Left lung (tissue), 10 donors: ENCODE measurements around the gene ERC2. TPM values are rescaled to one million over a fixed set of nuclear protein-coding genes. Genes with fewer than 3 reads are reported as not detected.

ENCODE experiments used
- ATAC-seq: fragments of 200-7000 bp; cut with Tn5 transposase; one replicate; pipeline ENCODE4 v1.9.1; 2020; ENCODE audit warnings: moderate library complexity
- DNase-seq, 4 donors: peaks; one replicate each; pipeline ENCODE4 v3.0.0-alpha.2; 2013 to 2020
- H3K27ac ChIP-seq, 2 donors: fragments of 200-600 bp; sonication (generic) in 1 of 2; one replicate each; pipeline versions ENCODE4 v1.5.0 to v1.8.0; 2020 to 2021
- H3K27me3 ChIP-seq, 2 donors: fragments of 200-600 bp; sonication (generic) in 1 of 2; one replicate each; pipeline versions ENCODE4 v1.5.0 to v1.8.0; 2020 to 2021
- H3K36me3 ChIP-seq, 2 donors: fragments of 200-600 bp; sonication (generic) in 1 of 2; one replicate each; pipeline versions ENCODE4 v1.5.0 to v1.8.0; 2020 to 2021
- H3K4me1 ChIP-seq, 2 donors: fragments of 200-600 bp; one replicate each; pipeline ENCODE4 v1.8.0; 2021
- H3K4me3 ChIP-seq, 2 donors: fragments of 200-600 bp; sonication (generic) in 1 of 2; one replicate each; pipeline versions ENCODE4 v1.5.0 to v1.8.0; 2020 to 2021; ENCODE audit warnings: mild to moderate bottlenecking in 1 of 2
- H3K9me3 ChIP-seq, 2 donors: fragments of 200-600 bp; sonication (generic) in 1 of 2; one replicate each; pipeline versions ENCODE4 v1.5.0 to v1.8.0; 2020 to 2021
- intact Hi-C, 2 donors: fragments of 100-400 bp; cut with DNase I; formaldehyde crosslinking; loops; one replicate each; pipeline versions ENCODE4 v1.11.2 to v1.14.2; 2022
- polyA plus RNA-seq, 6 donors: library from polyadenylated mRNA; unstranded; fragments of 120-200 nt; gene quantifications; one replicate each; pipeline ENCODE4 v1.2.1, GENCODE V29; 2013; ENCODE audit not compliant: insufficient read length in 6 of 6
- total RNA-seq, 2 donors: library from RNA; stranded (reverse); fragmentation: NEBNext Ultra II Directional; extraction: Animal tissue kit (Norgen Biotek cat#: 25700); gene quantifications; one replicate each; pipeline ENCODE4 v1.2.1, GENCODE V29; 2021
- TF ChIP-seq, protein P1 (sequence below), 2 donors: fragments of 200-600 bp; sonication (generic) in 1 of 2; IDR thresholded peaks; one replicate each; pipeline versions ENCODE4 v1.5.0 to v1.8.0; 2021; ENCODE audit warnings: antibody characterized with exemption in 2 of 2
- donor health status: DM: no; HTN: yes; CAD: no.
- donor health status: DM: no; HTN: no; CAD: no.

Gene ERC2
- total and polyA plus RNA-seq, 8 donors: 1.6 to 3.3 (median 2.1) TPM

DNA sequence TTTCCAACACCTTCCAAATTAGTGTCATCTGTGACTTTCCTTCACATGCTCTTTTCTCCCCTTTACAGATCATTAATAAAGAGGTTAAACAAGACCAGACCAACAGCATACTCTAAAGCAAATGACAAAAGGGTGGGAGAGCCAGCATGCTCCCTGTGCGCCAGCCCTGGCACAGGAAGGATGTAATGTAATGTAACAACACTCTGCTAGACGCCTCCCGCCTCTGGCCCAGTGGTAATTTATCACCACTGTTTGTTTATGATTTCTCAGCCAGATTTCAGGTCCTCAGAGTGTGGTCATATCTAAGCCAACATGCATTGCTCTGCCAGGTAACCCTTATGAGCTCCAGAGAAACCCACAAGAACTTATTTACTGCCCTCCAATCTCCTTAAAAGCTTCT is 791.6 kb downstream of the ERC2 start:
- no peak overlapping the region for H3K27ac ChIP-seq
- TF ChIP-seq, protein P1, sequence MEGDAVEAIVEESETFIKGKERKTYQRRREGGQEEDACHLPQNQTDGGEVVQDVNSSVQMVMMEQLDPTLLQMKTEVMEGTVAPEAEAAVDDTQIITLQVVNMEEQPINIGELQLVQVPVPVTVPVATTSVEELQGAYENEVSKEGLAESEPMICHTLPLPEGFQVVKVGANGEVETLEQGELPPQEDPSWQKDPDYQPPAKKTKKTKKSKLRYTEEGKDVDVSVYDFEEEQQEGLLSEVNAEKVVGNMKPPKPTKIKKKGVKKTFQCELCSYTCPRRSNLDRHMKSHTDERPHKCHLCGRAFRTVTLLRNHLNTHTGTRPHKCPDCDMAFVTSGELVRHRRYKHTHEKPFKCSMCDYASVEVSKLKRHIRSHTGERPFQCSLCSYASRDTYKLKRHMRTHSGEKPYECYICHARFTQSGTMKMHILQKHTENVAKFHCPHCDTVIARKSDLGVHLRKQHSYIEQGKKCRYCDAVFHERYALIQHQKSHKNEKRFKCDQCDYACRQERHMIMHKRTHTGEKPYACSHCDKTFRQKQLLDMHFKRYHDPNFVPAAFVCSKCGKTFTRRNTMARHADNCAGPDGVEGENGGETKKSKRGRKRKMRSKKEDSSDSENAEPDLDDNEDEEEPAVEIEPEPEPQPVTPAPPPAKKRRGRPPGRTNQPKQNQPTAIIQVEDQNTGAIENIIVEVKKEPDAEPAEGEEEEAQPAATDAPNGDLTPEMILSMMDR (IDR thresholded peaks at IDR 0.05): no peak
- H3K27me3 ChIP-seq: no peaks in the 10 kb centered on the region
- no peaks in the 10 kb centered on the region for H3K4me1 ChIP-seq
- H3K36me3 ChIP-seq: no peaks in the 10 kb centered on the region
- no peaks in the 10 kb centered on the region for H3K9me3 ChIP-seq
- DNase-seq (no peak), ATAC-seq (no peak)
- intact Hi-C loops: no loop called here
- no peak overlapping the region for H3K4me3 ChIP-seq

DNA sequence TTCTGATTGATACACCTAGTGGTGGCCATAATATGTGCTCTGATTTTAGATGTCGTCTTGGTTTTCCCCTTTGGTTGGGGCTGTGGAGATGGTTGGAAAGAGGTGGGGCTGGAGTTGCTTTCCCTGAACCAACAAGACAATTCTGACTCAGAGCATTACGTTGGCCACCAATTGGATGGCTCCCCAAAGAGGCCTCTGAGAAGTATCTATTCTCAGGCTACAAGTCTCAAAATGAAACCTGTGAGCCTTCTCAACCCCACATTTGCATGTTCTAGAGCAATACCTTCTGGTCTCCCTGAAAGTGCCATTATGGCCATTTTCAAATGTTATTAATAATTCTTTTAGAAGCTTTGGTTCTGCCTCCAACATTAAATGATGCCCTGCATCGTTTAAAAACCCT is 792.8 kb downstream of the ERC2 start:
- DNase-seq (no peak), ATAC-seq (no peak)
- H3K36me3 ChIP-seq: no peaks in the 10 kb centered on the region
- H3K9me3 ChIP-seq: no peaks in the 10 kb centered on the region
- no peaks in the 10 kb centered on the region for H3K27me3 ChIP-seq
- intact Hi-C loops: no loop called here
- no peak overlapping the region for H3K27ac ChIP-seq
- TF ChIP-seq, protein P1 (IDR thresholded peaks at IDR 0.05): no peak
- no peaks in the 10 kb centered on the region for H3K4me1 ChIP-seq
- no peak overlapping the region for H3K4me3 ChIP-seq

DNA sequence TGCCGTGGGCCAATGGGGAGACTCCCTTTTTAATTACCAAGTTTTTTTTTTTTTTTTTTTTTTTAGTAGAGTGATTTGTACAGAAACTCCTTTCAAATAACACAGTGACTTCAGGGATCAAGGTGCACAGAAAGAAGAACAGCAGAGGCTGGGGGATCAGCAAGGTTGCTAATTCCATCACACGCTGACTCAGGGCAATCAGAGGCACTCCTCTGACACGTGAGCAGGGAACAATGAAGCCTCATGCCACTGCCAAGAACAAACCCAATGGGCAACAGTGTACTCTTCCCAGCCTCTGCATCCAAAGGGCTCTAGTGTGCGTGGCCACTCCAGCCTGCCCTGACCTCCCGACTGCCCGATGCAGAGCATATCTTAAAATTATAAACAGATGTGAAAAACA is 794.5 kb downstream of the ERC2 start:
- H3K9me3 ChIP-seq: no peaks in the 10 kb centered on the region
- H3K36me3 ChIP-seq: no peaks in the 10 kb centered on the region
- no peak overlapping the region for H3K4me3 ChIP-seq
- H3K27ac ChIP-seq: no peak overlapping the region
- no peak for DNase-seq
- no peak for ATAC-seq
- TF ChIP-seq, protein P1 (IDR thresholded peaks at IDR 0.05): no peak
- no peaks in the 10 kb centered on the region for H3K27me3 ChIP-seq
- no peaks in the 10 kb centered on the region for H3K4me1 ChIP-seq
- intact Hi-C loops: no loop called here

DNA sequence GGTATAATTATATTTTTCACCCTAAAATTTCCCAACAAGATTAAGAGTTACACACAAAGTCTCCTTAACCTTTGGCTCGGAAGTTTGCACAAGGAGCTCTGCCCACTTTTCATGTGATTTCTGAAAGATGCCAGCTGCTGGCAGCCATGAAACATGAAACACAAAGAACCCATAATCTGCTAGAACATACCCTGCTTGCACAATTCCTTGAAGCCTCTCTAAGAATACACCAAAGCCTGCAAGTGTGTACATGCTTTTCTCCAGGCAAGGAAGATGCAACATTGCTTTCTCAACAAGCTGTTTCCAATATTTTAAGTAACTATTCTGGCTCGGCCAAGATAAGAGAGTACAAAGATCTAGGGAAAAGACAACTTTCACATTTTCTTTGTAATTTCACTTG is 799.1 kb downstream of the ERC2 start:
- DNase-seq: no peak
- Histone ChIP-seq H3K36me3 (no peaks in the 10 kb centered on the region), H3K4me1 (no peaks in the 10 kb centered on the region), H3K4me3 (no peak overlapping the region), H3K27me3 (no peaks in the 10 kb centered on the region), H3K9me3 (no peaks in the 10 kb centered on the region), H3K27ac (no peak overlapping the region)
- no peak for ATAC-seq
- TF ChIP-seq, protein P1 (IDR thresholded peaks at IDR 0.05): no peak
- intact Hi-C loops: no loop called here

DNA sequence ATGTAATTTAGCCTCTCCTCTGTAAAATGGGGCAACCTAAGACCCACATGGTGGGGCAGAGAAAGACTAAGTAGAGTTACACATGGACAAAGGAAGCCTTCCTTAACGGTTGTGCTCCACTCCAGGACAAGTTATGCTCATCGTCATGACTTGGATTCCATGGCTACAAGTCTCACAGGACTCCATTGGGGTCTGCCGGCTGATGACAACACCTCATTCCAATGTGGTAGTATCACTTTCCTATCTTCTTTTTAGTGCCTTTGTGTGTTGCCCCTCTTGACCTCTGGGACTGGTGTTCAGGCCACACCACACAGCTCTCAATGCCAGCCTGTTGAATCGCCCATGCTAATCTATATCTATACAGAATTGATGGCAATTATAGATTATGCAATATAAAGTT is 799.9 kb downstream of the ERC2 start:
- Histone ChIP-seq H3K9me3 (no peaks in the 10 kb centered on the region), H3K27ac (no peak overlapping the region), H3K4me3 (no peak overlapping the region), H3K36me3 (no peaks in the 10 kb centered on the region), H3K27me3 (no peaks in the 10 kb centered on the region), H3K4me1 (no peaks in the 10 kb centered on the region)
- intact Hi-C loops: no loop called here
- TF ChIP-seq, protein P1 (IDR thresholded peaks at IDR 0.05): no peak
- DNase-seq (no peak), ATAC-seq (no peak)
